Measurements from ENCODE around the gene PMIS2. TPM values are rescaled to one million over a fixed set of nuclear protein-coding genes. Genes with fewer than 3 reads are reported as not detected.

Gene PMIS2
- total RNA-seq, 1 experiment from 2014 or later, result not detected

DNA sequence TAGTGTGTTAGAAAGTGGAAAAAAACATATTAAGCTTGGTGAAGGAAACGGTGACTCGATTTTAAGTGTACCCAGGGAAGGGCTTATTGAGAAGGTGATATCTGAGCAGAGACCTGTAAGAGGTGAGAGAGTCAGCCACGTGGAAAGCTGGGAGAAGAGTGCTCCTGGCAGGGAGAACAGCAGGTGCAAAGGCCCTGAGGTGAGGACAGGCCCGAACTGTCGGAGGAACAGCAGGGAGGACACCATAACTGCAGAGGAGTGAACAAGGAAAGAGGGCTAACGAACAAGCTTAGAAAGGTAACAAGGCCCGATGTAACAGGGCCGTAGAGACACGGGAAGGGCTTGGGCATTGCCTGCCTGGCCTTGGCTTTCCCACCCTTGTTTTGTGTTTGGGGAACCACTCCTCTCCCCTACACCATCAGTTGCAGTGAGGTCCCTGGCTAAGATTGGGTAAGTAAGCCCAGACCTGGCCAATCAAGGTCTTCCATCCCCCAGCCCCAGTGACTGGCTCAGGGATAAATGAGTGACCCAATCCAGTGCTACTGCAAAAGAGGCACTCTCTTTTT lies 29.9 kb upstream of the PMIS2 start:
- Mint-ChIP-seq H3K4me1 (ENCODE audit: low read depth, unreplicated experiment) (no peaks in the 10 kb centered on the region), H3K27me3 (ENCODE audit: insufficient read depth, unreplicated experiment) (peaks cover 17% of the 10 kb centered on the region), H3K27ac (ENCODE audit: unreplicated experiment) (no peak overlapping the region), H3K9me3 (ENCODE audit: unreplicated experiment) (no peaks in the 10 kb centered on the region), H3K4me3 (ENCODE audit: unreplicated experiment) (no peak overlapping the region), H3K36me3 (ENCODE audit: insufficient read depth, unreplicated experiment) (peaks cover 5% of the 10 kb centered on the region)
- no peaks in the 10 kb centered on the region for H3K36me3 ChIP-seq (ENCODE audit: control insufficient read depth, insufficient read depth, low read length)
- ChIA-PET POLR2A (interaction anchor here (0.6 kb wide), 1 partner anchor 92 kb away, joined by 3 read pairs; no protein-coding TSS in a partner anchor), CTCF (interaction anchor here (0.5 to 2.0 kb wide), 3 partner anchors 63 to 137 kb away, joined by 3 to 15 read pairs (median 4); partner anchors contain the start of gene COX6B1)
- no peak for TF ChIP-seq CTCF (IDR thresholded peaks at IDR 0.05; ENCODE audit: insufficient read depth in 1 of 2, low read depth in 1 of 2, low read length in 1 of 2, severe bottlenecking in 1 of 2, unreplicated experiment in 1 of 2)
- 0 out of 2 replicates have a peak, but pooled peaks cover 5% of the 10 kb centered on the region for H3K4me1 ChIP-seq
- no peaks in the 10 kb centered on the region for H3K27me3 ChIP-seq (replicated peaks; ENCODE audit: control insufficient read depth, insufficient read depth, low read length)
- no peak for DNase-seq
- intact Hi-C loops (cut with micrococcal nuclease; ENCODE audit: unreplicated experiment), result no loop called here
- 0 out of 2 replicates have a peak, but pooled peaks cover 3% of the 10 kb centered on the region for H3K9me3 ChIP-seq
- no peak overlapping the region for H3K4me3 ChIP-seq (ENCODE audit: low read depth, low read length)
- no TSS peak for BruUV-seq (replicated peaks)

DNA sequence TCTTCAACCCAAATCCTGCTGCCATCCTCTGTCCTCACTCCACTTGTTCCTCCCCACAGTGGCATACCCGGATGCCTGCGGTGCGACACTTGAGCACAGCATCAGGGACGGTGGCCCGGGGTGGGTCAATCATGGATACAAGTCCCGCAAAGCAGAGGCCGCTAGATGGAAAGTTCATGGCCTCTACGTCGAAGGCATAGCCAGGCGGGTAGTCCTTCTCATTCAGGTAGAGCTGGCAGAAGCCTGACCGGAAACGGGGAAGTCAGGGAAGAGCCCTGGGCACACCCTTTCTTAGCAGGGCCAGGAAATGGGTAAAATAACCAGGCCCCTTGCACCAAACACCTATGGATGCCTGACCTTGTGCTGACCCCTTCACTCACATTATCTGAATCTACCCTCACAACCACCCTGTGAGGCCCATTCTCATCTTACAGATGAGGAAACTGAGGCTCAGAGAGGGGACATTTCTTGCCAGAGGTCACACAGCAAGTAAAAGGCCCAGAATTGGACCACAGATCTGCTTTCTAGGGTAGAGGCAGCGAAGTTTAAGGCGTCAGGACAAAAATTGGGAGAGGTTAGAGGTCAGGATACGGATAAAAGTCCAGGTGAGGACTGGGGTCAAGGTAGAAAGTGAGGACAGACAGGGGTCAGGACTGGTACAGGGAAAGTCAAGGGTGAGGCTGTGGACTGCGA lies 29.0 kb upstream of the PMIS2 start:
- Histone ChIP-seq H3K27me3 (replicated peaks; ENCODE audit: control insufficient read depth, insufficient read depth, low read length) (no peaks in the 10 kb centered on the region), H3K36me3 (ENCODE audit: control insufficient read depth, insufficient read depth, low read length) (no peaks in the 10 kb centered on the region), H3K4me3 (ENCODE audit: low read depth, low read length) (no peak overlapping the region), H3K9me3 (0 out of 2 replicates have a peak, but pooled peaks cover 3% of the 10 kb centered on the region), H3K4me1 (0 out of 2 replicates have a peak, but pooled peaks cover 5% of the 10 kb centered on the region)
- DNase-seq, result no peak
- H3K27ac Mint-ChIP-seq (ENCODE audit: unreplicated experiment), result no peak overlapping the region
- peaks cover 5% of the 10 kb centered on the region for H3K36me3 Mint-ChIP-seq (ENCODE audit: insufficient read depth, unreplicated experiment)
- POLR2A ChIA-PET, result no interaction called here
- no peaks in the 10 kb centered on the region for H3K9me3 Mint-ChIP-seq (ENCODE audit: unreplicated experiment)
- H3K4me3 Mint-ChIP-seq (ENCODE audit: unreplicated experiment), result no peak overlapping the region
- intact Hi-C loops (cut with micrococcal nuclease; ENCODE audit: unreplicated experiment), result no loop called here
- H3K27me3 Mint-ChIP-seq (ENCODE audit: insufficient read depth, unreplicated experiment), result peaks cover 22% of the 10 kb centered on the region
- H3K4me1 Mint-ChIP-seq (ENCODE audit: low read depth, unreplicated experiment), result no peaks in the 10 kb centered on the region
- no TSS peak for BruUV-seq (replicated peaks)
- no peak for TF ChIP-seq CTCF (IDR thresholded peaks at IDR 0.05; ENCODE audit: insufficient read depth in 1 of 2, low read depth in 1 of 2, low read length in 1 of 2, severe bottlenecking in 1 of 2, unreplicated experiment in 1 of 2)
- CTCF ChIA-PET, result interaction anchor here (0.5 to 2.0 kb wide), 3 partner anchors 62 to 412 kb away, joined by 3 to 15 read pairs (median 4); no protein-coding TSS in a partner anchor

- Histone ChIP-seq H3K4me1 (0 out of 2 replicates have a peak, but pooled peaks cover 5% of the 10 kb centered on the region), H3K27me3 (replicated peaks; ENCODE audit: control insufficient read depth, insufficient read depth, low read length) (no peaks in the 10 kb centered on the region), H3K36me3 (ENCODE audit: control insufficient read depth, insufficient read depth, low read length) (no peaks in the 10 kb centered on the region), H3K4me3 (ENCODE audit: low read depth, low read length) (no peak overlapping the region), H3K9me3 (0 out of 2 replicates have a peak, but pooled peaks cover 3% of the 10 kb centered on the region)
- no TSS peak for BruUV-seq (replicated peaks)
- H3K36me3 Mint-ChIP-seq (ENCODE audit: insufficient read depth, unreplicated experiment), result peaks cover 5% of the 10 kb centered on the region
- no peaks in the 10 kb centered on the region for H3K4me1 Mint-ChIP-seq (ENCODE audit: low read depth, unreplicated experiment)
- H3K4me3 Mint-ChIP-seq (ENCODE audit: unreplicated experiment), result peak overlapping the region; percentile 39
- no peak overlapping the region for H3K27ac Mint-ChIP-seq (ENCODE audit: unreplicated experiment)
- CTCF ChIA-PET, result interaction anchor here (0.5 to 0.6 kb wide), 2 partner anchors 40 to 413 kb away, joined by 3 to 6 read pairs; no protein-coding TSS in a partner anchor
- peak; percentile 41 to 65 for DNase-seq
- POLR2A ChIA-PET, result no interaction called here
- no peak for TF ChIP-seq CTCF (IDR thresholded peaks at IDR 0.05; ENCODE audit: insufficient read depth in 1 of 2, low read depth in 1 of 2, low read length in 1 of 2, severe bottlenecking in 1 of 2, unreplicated experiment in 1 of 2)
- H3K27me3 Mint-ChIP-seq (ENCODE audit: insufficient read depth, unreplicated experiment), result peaks cover 28% of the 10 kb centered on the region
- no peaks in the 10 kb centered on the region for H3K9me3 Mint-ChIP-seq (ENCODE audit: unreplicated experiment)
- intact Hi-C loops (cut with micrococcal nuclease; ENCODE audit: unreplicated experiment), result no loop called here
Measured at GRCh38 chr19:35557539-35558399, 28.2 kb upstream of the PMIS2 start.
